RWPE2 (cell line): Measurements from ENCODE around the gene RAPGEF2.

Experiments
- ATAC-seq: fragments of 200-7000 bp; cut with Tn5 transposase; 3 replicates; pipeline ENCODE4 v1.9.1; 2021; ENCODE audit warnings: low read depth
- DNase-seq: peaks from one replicate; pipeline ENCODE4 v3.0.0-alpha.2; 2020; ENCODE audit warnings: low spot score
- H3K27ac ChIP-seq: fragments of 450-650 bp; 2 replicates; pipeline ENCODE4 v1.5.1; 2017; ENCODE audit warnings: mild to moderate bottlenecking; ENCODE audit not compliant: poor library complexity, severe bottlenecking
- H3K27me3 ChIP-seq: fragments of 250-450 bp; sonication (Bioruptor Pico); 2 replicates; pipeline ENCODE4 v1.5.1; 2021; ENCODE audit warnings: mild to moderate bottlenecking, moderate library complexity; ENCODE audit not compliant: insufficient read depth, poor library complexity, severe bottlenecking
- H3K36me3 ChIP-seq: fragments of 250-450 bp; sonication (Bioruptor Pico); 2 replicates; pipeline ENCODE4 v1.5.1; 2020; ENCODE audit warnings: low read depth, mild to moderate bottlenecking, moderate library complexity
- H3K4me1 ChIP-seq: fragments of 250-450 bp; sonication (Bioruptor Pico); 2 replicates; pipeline ENCODE4 v1.5.1; 2021; ENCODE audit warnings: mild to moderate bottlenecking, moderate library complexity; ENCODE audit not compliant: insufficient read depth, poor library complexity, severe bottlenecking
- H3K4me3 ChIP-seq: fragments of 250-450 bp; sonication (Bioruptor Pico); 2 replicates; pipeline ENCODE4 v1.5.1; 2021; ENCODE audit warnings: mild to moderate bottlenecking, moderate library complexity; ENCODE audit not compliant: severe bottlenecking
- H3K9me3 ChIP-seq: fragments of 250-450 bp; sonication (Bioruptor Pico); 2 replicates; pipeline ENCODE4 v1.5.1; 2021; ENCODE audit warnings: mild to moderate bottlenecking, moderate library complexity; ENCODE audit not compliant: severe bottlenecking
- CTCF ChIP-seq: fragments of 450-650 bp; IDR thresholded peaks from one replicate; pipeline ENCODE4 v1.5.1; 2017; ENCODE audit warnings: mild to moderate bottlenecking, moderate library complexity; ENCODE audit not compliant: poor library complexity, severe bottlenecking

RAPGEF2 gene

DNA sequence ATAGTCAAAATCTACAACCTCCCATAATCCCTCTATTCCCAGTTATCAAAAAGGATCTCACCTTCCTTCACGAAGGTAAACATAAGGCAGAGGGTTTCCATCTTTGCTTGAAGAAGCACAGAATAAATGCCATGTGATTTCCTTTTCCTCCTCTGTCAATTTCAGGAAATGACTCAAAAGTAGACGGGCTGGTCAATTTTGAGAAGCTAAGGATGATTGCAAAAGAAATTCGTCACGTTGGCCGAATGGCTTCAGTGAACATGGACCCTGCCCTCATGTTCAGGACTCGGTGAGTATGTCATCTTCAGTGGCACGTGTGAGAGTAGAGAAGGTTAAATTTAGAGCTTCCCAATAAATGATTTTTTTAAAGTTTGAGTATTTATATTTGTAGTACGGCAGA, 240.2 kb downstream of the RAPGEF2 start:
- H3K36me3 ChIP-seq: peaks cover 65% of the 10 kb centered on the region

GRCh38 chr4:159344877-159345276, 242.0 kb downstream of the RAPGEF2 start:
- H3K4me3 ChIP-seq: no peak overlapping the region
- H3K27ac ChIP-seq: no peak overlapping the region
- TF ChIP-seq CTCF: no peak
- H3K9me3 ChIP-seq: no peaks in the 10 kb centered on the region
- peaks cover 65% of the 10 kb centered on the region for H3K36me3 ChIP-seq
- H3K27me3 ChIP-seq: no peaks in the 10 kb centered on the region
- ATAC-seq: no peak
- no peak for DNase-seq
- no peaks in the 10 kb centered on the region for H3K4me1 ChIP-seq

More for the DNA sequence above, 240.2 kb downstream of the RAPGEF2 start:
- H3K4me1 ChIP-seq: no peaks in the 10 kb centered on the region
- TF ChIP-seq CTCF: no peak
- no peak overlapping the region for H3K27ac ChIP-seq
- DNase-seq (no peak), ATAC-seq (no peak)
- no peak overlapping the region for H3K4me3 ChIP-seq
- H3K9me3 ChIP-seq: no peaks in the 10 kb centered on the region
- no peaks in the 10 kb centered on the region for H3K27me3 ChIP-seq

DNA sequence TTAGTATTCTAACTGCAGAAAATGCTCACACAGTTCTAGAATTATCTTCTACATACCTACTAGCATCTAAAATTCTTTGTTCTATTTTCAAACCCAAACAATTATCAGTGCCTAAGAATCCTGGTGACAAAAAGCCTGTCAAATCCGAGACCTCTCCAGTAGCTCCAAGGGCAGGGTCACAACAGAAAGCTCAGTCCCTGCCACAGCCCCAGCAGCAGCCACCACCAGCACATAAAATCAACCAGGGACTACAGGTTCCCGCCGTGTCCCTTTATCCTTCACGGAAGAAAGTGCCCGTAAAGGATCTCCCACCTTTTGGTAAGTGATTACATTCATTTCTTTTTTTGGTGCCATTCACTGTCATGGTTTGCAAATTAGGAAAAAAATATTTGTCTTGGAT, 243.8 kb downstream of the RAPGEF2 start:
- Histone ChIP-seq H3K9me3 (no peaks in the 10 kb centered on the region), H3K4me1 (no peaks in the 10 kb centered on the region), H3K4me3 (no peak overlapping the region), H3K27me3 (no peaks in the 10 kb centered on the region), H3K27ac (no peak overlapping the region), H3K36me3 (peaks cover 70% of the 10 kb centered on the region)
- ATAC-seq (no peak), DNase-seq (no peak)
- no peak for TF ChIP-seq CTCF

DNA sequence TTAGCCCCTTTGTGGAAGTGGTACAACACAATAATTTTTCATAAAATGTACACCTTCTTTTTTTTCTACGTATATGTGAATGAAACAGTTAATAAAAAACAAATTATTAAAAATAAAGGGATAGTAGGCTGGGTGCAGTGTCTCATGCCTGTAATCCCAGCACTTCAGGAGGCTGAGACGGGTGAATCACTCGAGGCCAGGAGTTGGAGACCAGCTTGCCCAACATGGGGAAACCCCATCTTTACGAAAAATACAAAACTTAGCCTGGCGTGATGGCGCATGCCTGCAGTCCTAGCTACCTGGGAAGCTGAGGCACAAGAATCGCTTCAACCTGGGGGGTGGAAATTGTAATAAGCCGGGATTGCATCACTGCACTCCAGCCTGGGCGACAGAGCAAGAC, 244.9 kb downstream of the RAPGEF2 start:
- H3K27me3 ChIP-seq: no peaks in the 10 kb centered on the region
- peaks cover 69% of the 10 kb centered on the region for H3K36me3 ChIP-seq
- H3K9me3 ChIP-seq: no peaks in the 10 kb centered on the region
- no peak for TF ChIP-seq CTCF
- H3K4me1 ChIP-seq: no peaks in the 10 kb centered on the region
- DNase-seq: no peak
- no peak overlapping the region for H3K27ac ChIP-seq
- no peak for ATAC-seq
- H3K4me3 ChIP-seq: no peak overlapping the region

DNA sequence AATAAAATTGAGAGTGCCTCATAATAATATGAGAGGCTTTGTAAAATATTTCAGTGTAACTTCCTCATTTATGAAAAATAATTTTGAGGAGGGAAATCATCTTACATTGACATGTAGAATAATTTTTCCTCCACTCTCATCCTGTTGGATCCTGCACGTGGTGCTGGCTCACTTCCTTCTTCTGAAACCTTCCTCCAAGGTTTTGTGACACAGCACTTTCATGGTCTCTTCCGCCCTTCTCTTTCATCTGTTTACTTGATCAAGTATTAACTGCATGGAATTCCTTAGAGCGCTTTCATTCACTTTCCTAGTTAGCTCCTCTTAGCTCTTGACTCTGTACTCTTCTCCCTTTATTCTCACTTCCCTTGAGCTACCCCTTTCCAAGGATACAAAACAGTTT, 246.5 kb downstream of the RAPGEF2 start:
- no peaks in the 10 kb centered on the region for H3K4me1 ChIP-seq
- no peaks in the 10 kb centered on the region for H3K9me3 ChIP-seq
- no peak for DNase-seq
- no peaks in the 10 kb centered on the region for H3K27me3 ChIP-seq
- ATAC-seq: no peak
- no peak overlapping the region for H3K4me3 ChIP-seq
- H3K27ac ChIP-seq: no peak overlapping the region
- peaks cover 67% of the 10 kb centered on the region for H3K36me3 ChIP-seq
- no peak for TF ChIP-seq CTCF
